HepG2 (cell line): ENCODE measurements around the gene CD58.
A peak's percentile ranks its signal among the peaks of the same experiment; 100 is the strongest.

ENCODE experiments used
- CHD2 ChIP-seq: IDR thresholded peaks from 2 replicates; pipeline ENCODE4 v1.6.1; 2011; ENCODE audit warnings: low read depth, low read length, improper control_type of control experiment
- ELF4 ChIP-seq: sonication (generic); formaldehyde crosslinking; IDR thresholded peaks from 2 replicates; pipeline ENCODE4 v1.5.0; 2020; ENCODE audit warnings: missing genetic modification reagents, mild to moderate bottlenecking, moderate library complexity, borderline replicate concordance
- JUND ChIP-seq: sonication (generic); formaldehyde crosslinking; IDR thresholded peaks from 2 replicates; pipeline ENCODE4 v1.8.0; 2022; ENCODE audit warnings: mild to moderate bottlenecking, missing genetic modification reagents
- POLR2A ChIP-seq, 2 experiments: IDR thresholded peaks; 2 replicates each; pipeline ENCODE4 v1.6.1; 2011; ENCODE audit warnings: low read depth in 2 of 2, low read length in 2 of 2, mild to moderate bottlenecking in 1 of 2, moderate library complexity in 1 of 2; ENCODE audit not compliant: insufficient read depth in 1 of 2
- SNAI1 ChIP-seq: sonication (generic); formaldehyde crosslinking; IDR thresholded peaks from 2 replicates; pipeline ENCODE4 v1.5.0; 2020; ENCODE audit warnings: mild to moderate bottlenecking, missing genetic modification reagents, borderline replicate concordance
- TAF1 ChIP-seq: sonication (generic); formaldehyde crosslinking; IDR thresholded peaks from 2 replicates; pipeline ENCODE4 v1.4.0; 2020; ENCODE audit warnings: missing genetic modification reagents
- ZNF10 ChIP-seq: sonication (generic); formaldehyde crosslinking; IDR thresholded peaks from 2 replicates; pipeline ENCODE4 v1.4.0; 2020; ENCODE audit warnings: mild to moderate bottlenecking, low read depth, missing genetic modification reagents, borderline replicate concordance
- ZNF263 ChIP-seq: sonication (generic); formaldehyde crosslinking; IDR thresholded peaks from 2 replicates; pipeline ENCODE4 v1.4.0; 2020; ENCODE audit warnings: missing genetic modification reagents
- ZNF558 ChIP-seq: sonication (generic); formaldehyde crosslinking; IDR thresholded peaks from 2 replicates; pipeline ENCODE4 v1.9.0; 2022; ENCODE audit warnings: mild to moderate bottlenecking, missing genetic modification reagents, borderline replicate concordance
- TF ChIP-seq, protein P1 (sequence below): sonication (generic); formaldehyde crosslinking; IDR thresholded peaks from 2 replicates; pipeline ENCODE4 v1.5.0; 2020; ENCODE audit warnings: mild to moderate bottlenecking, missing genetic modification reagents, moderate library complexity
- TF ChIP-seq, protein P2 (sequence below): sonication (generic); formaldehyde crosslinking; IDR thresholded peaks from 2 replicates; pipeline ENCODE4 v1.5.1; 2020; ENCODE audit warnings: mild to moderate bottlenecking, missing genetic modification reagents, moderate library complexity
- TF ChIP-seq, protein P3 (sequence below): sonication (generic); formaldehyde crosslinking; IDR thresholded peaks from 2 replicates; pipeline ENCODE4 v1.4.0; 2020; ENCODE audit warnings: missing genetic modification reagents, borderline replicate concordance
- TF ChIP-seq, protein P4 (sequence below): sonication (generic); formaldehyde crosslinking; IDR thresholded peaks from 2 replicates; pipeline ENCODE4 v1.8.0; 2022; ENCODE audit warnings: mild to moderate bottlenecking, missing genetic modification reagents, moderate library complexity

DNA sequence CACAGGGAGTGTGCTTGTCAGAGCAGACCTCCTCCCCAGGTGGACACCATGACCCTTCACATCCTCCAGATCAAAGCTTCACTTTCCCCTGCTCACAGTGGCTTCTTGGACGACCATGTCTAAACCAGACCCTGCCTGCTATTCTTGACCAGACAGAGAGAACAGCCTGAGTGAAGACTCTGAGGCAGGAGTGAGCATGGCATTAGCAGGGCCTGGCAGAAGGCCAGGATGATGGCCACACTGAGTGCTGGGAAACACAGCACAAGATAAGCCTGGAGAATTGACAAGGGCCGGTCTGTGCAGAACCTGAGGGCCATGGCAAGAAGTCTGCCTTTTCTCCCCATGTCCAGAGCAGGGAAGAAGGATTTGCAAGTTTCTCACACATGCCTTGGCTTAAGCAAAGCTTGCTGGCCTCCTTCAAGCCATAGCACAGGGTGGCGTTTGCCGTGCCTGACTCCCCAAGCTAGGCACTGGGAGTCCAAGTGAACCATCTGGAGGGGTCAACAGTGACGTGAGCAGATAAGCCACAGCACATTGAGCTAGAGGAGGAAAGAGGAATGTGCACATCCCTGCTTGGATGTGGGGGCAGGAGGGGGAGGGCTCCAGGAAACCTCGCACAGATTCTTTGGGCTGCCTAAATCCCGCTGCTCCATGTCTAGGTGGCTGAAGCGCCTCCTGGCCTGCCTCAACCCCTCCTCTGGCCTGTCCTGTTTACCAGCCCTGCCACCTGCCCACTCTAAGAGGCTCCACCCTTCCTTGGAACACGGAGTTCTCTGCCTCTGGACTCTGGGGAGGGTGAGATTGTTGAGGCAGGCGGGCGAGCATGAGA lies 87.1 kb downstream of the CD58 start:
- TF ChIP-seq SNAI1 (no peak), JUND (CRISPR knock-in tag) (no peak), ZNF10 (CRISPR knock-in tag) (no peak), ZNF263 (CRISPR knock-in tag) (no peak), ZNF558 (CRISPR knock-in tag) (no peak), TAF1 (CRISPR knock-in tag) (no peak), POLR2A (IDR thresholded peaks at IDR 0.05; ENCODE audit: insufficient read depth in 1 of 2, low read depth in 2 of 2, low read length in 2 of 2) (no peak), CHD2 (no peak), ELF4 (no peak)
- TF ChIP-seq, protein P1, sequence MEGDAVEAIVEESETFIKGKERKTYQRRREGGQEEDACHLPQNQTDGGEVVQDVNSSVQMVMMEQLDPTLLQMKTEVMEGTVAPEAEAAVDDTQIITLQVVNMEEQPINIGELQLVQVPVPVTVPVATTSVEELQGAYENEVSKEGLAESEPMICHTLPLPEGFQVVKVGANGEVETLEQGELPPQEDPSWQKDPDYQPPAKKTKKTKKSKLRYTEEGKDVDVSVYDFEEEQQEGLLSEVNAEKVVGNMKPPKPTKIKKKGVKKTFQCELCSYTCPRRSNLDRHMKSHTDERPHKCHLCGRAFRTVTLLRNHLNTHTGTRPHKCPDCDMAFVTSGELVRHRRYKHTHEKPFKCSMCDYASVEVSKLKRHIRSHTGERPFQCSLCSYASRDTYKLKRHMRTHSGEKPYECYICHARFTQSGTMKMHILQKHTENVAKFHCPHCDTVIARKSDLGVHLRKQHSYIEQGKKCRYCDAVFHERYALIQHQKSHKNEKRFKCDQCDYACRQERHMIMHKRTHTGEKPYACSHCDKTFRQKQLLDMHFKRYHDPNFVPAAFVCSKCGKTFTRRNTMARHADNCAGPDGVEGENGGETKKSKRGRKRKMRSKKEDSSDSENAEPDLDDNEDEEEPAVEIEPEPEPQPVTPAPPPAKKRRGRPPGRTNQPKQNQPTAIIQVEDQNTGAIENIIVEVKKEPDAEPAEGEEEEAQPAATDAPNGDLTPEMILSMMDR: no peak
- TF ChIP-seq, protein P2, sequence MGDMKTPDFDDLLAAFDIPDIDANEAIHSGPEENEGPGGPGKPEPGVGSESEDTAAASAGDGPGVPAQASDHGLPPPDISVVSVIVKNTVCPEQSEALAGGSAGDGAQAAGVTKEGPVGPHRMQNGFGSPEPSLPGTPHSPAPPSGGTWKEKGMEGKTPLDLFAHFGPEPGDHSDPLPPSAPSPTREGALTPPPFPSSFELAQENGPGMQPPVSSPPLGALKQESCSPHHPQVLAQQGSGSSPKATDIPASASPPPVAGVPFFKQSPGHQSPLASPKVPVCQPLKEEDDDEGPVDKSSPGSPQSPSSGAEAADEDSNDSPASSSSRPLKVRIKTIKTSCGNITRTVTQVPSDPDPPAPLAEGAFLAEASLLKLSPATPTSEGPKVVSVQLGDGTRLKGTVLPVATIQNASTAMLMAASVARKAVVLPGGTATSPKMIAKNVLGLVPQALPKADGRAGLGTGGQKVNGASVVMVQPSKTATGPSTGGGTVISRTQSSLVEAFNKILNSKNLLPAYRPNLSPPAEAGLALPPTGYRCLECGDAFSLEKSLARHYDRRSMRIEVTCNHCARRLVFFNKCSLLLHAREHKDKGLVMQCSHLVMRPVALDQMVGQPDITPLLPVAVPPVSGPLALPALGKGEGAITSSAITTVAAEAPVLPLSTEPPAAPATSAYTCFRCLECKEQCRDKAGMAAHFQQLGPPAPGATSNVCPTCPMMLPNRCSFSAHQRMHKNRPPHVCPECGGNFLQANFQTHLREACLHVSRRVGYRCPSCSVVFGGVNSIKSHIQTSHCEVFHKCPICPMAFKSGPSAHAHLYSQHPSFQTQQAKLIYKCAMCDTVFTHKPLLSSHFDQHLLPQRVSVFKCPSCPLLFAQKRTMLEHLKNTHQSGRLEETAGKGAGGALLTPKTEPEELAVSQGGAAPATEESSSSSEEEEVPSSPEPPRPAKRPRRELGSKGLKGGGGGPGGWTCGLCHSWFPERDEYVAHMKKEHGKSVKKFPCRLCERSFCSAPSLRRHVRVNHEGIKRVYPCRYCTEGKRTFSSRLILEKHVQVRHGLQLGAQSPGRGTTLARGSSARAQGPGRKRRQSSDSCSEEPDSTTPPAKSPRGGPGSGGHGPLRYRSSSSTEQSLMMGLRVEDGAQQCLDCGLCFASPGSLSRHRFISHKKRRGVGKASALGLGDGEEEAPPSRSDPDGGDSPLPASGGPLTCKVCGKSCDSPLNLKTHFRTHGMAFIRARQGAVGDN: peak; percentile 50
- TF ChIP-seq, protein P3, sequence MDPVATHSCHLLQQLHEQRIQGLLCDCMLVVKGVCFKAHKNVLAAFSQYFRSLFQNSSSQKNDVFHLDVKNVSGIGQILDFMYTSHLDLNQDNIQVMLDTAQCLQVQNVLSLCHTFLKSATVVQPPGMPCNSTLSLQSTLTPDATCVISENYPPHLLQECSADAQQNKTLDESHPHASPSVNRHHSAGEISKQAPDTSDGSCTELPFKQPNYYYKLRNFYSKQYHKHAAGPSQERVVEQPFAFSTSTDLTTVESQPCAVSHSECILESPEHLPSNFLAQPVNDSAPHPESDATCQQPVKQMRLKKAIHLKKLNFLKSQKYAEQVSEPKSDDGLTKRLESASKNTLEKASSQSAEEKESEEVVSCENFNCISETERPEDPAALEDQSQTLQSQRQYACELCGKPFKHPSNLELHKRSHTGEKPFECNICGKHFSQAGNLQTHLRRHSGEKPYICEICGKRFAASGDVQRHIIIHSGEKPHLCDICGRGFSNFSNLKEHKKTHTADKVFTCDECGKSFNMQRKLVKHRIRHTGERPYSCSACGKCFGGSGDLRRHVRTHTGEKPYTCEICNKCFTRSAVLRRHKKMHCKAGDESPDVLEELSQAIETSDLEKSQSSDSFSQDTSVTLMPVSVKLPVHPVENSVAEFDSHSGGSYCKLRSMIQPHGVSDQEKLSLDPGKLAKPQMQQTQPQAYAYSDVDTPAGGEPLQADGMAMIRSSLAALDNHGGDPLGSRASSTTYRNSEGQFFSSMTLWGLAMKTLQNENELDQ: no peak
- TF ChIP-seq, protein P4, sequence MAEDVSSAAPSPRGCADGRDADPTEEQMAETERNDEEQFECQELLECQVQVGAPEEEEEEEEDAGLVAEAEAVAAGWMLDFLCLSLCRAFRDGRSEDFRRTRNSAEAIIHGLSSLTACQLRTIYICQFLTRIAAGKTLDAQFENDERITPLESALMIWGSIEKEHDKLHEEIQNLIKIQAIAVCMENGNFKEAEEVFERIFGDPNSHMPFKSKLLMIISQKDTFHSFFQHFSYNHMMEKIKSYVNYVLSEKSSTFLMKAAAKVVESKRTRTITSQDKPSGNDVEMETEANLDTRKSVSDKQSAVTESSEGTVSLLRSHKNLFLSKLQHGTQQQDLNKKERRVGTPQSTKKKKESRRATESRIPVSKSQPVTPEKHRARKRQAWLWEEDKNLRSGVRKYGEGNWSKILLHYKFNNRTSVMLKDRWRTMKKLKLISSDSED (CRISPR knock-in tag): no peak
